Left renal cortex interstitium (tissue), 4 donors: ENCODE results near the gene HAPLN1. TPM values are rescaled to one million over a fixed set of nuclear protein-coding genes. Genes with fewer than 3 reads are reported as not detected.
"Not testable (repeated sequence)": the region's sequence is repeated elsewhere in the genome, so short reads cannot be mapped to it uniquely, and the experiment has no call there.

ENCODE experiments used
- DNase-seq, 4 donors: peaks; one replicate each; pipeline ENCODE4 v3.0.0-alpha.2; 2013; ENCODE audit warnings: low read depth in 4 of 4, low spot score in 2 of 4, missing footprints in 1 of 4
- polyA plus RNA-seq, 4 donors: library from polyadenylated mRNA; unstranded; fragments of 120-200 nt; gene quantifications; one replicate each; pipeline ENCODE4 v1.2.1, GENCODE V29; 2013; ENCODE audit not compliant: insufficient read length in 4 of 4

Gene HAPLN1
- 1 to 10 TPM; 3.9 to 9.7 (median 7.7) TPM for polyA plus RNA-seq

GRCh38 chr5:83720836-83721537 is at the start of gene HAPLN1:
Gene HAPLN1, minus strand, starts transcription at chr5:83720855. Its CDS starts 47,332 bp downstream, at chr5:83673523.
- DNase-seq, result no peak

GRCh38 chr5:83767409-83767992 is 46.8 kb upstream of the HAPLN1 start:
- no peak for DNase-seq

DNA sequence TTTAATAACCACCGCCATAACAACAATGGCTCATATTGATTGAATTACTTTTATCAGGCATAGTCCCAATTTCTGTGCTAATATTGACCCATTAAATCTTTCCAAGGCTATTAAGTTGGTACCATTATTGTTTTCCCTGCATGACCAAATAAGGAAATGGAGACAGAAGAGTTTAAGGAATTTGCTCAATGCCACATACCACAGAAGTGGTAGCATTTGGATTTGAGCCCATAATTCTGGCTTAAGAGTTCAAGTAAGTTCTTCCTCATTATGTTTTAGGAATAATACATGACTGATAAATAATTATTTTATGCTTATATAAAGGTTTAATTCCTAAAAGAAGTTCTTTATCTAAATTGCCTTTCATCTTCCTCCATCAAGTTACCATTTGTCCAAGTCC is 43.4 kb upstream of the HAPLN1 start:
- DNase-seq, result no peak

- no peak for DNase-seq
These were observed 39.9 kb upstream of the HAPLN1 start for GRCh38 chr5:83760579-83760978.

DNA sequence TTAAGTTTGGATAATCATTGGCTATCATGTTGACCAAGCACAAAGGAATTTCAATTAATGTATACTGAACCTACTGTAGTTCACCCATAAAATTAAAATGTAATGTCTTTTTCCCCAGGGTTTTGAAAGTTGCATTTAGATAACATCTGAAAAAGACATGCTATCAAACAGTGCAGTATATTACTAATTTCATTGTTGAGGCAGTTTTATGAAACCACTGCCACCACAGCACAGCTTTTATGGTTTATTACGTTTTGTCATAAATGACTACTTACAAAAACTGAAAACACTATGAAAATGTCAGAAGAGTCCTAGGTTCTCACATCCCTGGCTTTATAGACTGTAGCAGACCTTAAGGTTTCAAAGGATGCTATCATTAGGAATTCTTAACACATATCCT is 32.0 kb upstream of the HAPLN1 start:
- DNase-seq, result no peak

DNA sequence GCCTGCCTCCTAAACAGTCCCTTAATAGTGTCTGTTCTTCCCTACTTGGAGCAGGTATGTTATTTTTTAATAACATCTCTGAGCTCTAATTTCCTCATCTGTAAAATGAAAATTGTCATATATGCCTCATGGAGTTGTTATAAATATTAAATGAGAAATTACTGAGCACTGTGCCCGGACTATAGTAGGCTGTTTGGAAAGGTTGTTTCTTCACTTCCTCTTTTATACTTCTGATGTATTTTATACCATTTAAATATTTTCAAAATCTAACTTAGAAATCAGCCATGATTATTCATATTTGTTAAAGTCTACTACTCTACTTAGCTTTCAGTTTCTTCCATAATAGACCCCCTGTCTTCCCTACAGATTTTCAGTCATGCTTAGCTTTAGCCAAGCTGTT is 30.5 kb upstream of the HAPLN1 start:
- DNase-seq, result no peak

DNA sequence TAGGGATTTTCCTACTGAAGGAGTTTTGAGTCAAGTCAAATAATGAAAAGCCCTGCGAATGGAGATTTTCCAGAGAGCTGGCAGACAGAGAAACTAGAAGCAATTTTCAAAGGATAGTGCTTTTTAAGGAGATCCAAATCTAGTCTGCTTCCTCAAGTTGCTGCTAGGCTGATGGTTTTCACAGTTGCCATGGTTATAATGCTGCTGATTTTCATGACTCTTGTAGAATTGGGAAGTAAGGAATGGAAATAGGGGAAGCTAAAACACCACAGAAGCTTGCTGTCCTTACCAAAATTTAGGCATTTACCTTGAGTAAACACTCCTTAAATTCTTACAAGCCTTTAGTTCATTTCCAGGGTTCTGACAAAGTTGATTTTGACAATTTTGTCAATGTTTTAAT is 30.1 kb upstream of the HAPLN1 start:
- DNase-seq, result no peak

DNA sequence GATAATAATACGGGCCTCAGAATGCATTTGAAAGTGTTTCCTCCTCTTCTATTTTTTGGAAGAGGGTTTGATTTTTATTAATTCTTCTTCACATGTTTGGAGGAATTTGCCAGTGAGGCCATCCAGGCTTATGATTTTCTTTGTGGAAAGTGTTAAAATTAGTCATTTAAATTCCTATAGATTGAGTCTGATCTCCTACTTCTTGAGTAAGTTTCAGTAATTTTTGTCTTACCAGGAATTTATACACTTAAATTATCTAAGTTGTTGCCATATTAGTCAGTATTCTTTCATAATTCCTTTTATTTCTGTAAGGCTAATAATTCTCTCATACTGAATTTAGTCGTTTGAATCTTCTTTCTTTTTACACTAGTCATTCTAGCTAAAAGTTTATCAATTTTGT is 25.2 kb upstream of the HAPLN1 start:
- DNase-seq, result no peak

GRCh38 chr5:83744821-83745220 is 24.2 kb upstream of the HAPLN1 start:
- DNase-seq, result no peak

DNA sequence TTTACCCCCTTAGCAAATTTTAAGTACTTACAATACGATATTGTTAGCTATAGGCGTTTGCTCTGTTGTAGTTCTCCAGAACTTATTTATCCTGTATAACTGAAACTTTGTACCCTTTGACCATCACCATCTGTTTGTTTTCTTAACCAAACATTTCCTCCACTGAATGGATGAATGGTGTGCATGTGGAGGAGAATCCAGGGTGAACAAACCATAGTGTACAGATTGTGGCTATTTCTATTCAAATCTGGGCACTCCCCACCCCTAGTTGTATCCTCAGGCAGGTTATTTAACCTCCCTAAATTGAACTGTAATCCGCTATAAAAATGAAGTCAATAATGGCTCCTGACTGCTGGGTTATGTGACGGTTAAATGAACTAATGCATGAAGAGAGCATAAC is 21.4 kb upstream of the HAPLN1 start:
- no peak for DNase-seq

- DNase-seq, result no peak
These were observed 20.9 kb upstream of the HAPLN1 start for GRCh38 chr5:83741571-83741970.

GRCh38 chr5:83740741-83741140 is 20.1 kb upstream of the HAPLN1 start:
- no peak for DNase-seq

- not testable (repeated sequence) for DNase-seq
These were observed 15.5 kb upstream of the HAPLN1 start for GRCh38 chr5:83736169-83736568.

DNA sequence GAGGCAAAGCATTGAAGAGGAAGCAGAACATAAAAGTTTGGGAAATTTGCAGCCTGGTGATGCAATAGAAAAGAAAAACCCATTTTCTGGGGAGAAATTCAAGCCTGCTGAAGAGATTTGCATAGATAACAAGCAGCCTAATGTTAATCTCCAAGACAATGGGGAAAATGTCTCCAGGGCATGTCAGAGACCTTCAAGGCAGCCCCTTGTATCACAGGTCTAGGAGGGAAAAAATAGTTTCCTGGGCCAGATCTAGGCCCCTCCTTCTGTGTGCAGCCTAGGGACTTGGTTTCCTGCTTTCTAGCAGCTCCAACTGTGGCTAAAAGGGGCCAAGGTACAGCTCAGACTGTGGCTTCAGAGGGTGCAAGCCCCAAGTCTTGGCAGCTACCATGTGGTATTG is 14.4 kb upstream of the HAPLN1 start:
- DNase-seq, result not testable (repeated sequence)

- no peak for DNase-seq
These were observed 11.0 kb upstream of the HAPLN1 start for GRCh38 chr5:83731638-83732037.

- no peak for DNase-seq
These were observed 8.7 kb upstream of the HAPLN1 start for GRCh38 chr5:83729362-83729761.

- DNase-seq, result no peak
These were observed 6.3 kb upstream of the HAPLN1 start for GRCh38 chr5:83726912-83727311.

- no peak for DNase-seq
These were observed 4.3 kb upstream of the HAPLN1 start for GRCh38 chr5:83724935-83725334.

DNA sequence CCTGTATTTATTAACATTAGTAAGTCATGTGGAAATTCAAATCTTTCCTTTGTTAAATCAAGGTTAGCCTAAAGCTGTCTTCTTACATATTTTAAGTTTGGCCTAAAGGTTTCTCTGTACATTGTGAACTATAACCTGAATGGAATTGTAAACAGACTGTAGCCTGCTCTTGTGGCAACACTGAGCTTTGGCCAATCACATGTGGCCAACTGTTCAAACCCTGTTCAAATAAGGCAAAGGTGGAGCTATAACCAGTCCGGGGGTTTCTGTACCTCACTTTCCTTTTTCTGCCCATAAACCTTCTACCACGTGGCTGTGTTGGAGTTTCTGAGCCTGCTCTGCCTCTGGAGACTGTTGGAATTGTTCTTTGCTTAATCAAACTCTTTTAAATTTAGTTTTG is 3.3 kb upstream of the HAPLN1 start:
- no peak for DNase-seq

DNA sequence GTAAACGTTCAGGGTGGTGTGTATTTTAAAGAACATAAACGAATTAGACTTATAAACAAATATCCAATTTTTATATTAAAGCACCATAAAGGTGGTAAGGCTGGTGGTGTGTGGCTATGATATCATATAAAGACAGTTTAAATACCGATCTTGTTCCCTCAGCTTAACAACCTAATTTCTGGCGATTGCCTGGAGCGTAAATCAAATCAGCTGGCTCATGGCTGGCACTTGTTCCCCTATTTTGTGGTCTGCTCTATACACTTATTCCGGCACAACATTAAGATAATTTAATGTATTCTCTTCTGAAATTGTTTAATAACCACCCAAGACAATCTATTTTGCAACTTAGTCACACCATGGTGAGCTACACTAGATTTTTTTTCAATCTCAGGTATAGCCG is 2.4 kb upstream of the HAPLN1 start:
- DNase-seq, result no peak

DNA sequence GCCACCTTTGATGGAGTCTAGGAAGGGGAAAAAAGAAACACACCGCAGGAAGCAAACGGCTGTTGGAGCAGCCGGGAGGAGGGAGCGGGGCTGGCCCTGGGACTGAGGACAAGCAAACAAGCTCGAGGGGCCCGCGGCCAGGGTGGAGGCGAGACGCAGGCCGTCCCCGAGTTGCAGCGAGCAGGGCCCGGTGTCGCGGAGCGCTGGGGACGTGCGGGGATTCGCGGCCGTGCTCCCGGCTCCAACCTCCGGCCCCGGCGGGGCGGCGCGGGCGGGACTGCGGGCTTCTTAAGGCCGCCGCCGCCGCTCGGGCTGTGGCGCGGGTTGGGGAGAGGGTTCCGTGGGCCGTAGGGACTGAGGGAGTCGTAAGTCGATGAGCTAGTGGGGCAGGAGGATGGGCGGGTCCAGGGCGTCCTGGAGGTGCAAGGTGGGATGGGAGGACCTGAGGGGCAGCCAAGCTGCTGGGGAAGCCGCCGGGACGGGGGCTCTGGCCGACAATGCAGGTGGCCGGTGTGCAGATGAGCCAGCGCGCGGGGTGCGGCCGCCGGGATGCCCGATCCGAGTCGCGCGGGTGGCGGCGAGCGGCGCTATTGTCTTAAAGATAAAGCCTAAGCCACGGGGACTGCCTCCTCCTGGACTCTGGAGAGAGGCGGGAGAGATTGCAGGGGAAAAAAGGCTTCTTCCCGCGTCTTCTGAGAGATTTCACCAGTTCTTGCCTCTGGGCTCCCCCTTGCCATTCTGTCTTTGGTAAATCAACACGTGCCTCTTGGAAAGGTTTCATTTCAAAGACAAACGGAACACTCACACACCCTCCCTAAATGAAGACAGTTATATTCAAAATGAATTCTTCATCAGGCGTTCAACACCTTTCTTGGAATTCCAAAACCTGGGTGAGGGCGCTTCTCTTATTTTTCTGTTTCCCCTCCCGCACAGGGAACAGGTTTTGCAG is 1.6 kb upstream of the HAPLN1 start:
- peak in 2 of 4 donors; percentile 36 to 58 for DNase-seq
